K562 (cell line): ENCODE measurements around the gene H2BK1. TPM values are rescaled to one million over a fixed set of nuclear protein-coding genes. Genes with fewer than 3 reads are reported as not detected.

Source experiments
- CBFA2T3 ChIP-seq: fragments of 450-650 bp; IDR thresholded peaks from 2 replicates; pipeline ENCODE4 v1.6.1; 2017
- CHD2 ChIP-seq: IDR thresholded peaks from 2 replicates; pipeline ENCODE4 v1.6.1; 2011; ENCODE audit warnings: low read depth, low read length
- JUNB ChIP-seq: fragments of 450-650 bp; formaldehyde crosslinking; conservative IDR thresholded peaks from 2 replicates; pipeline ENCODE4 v1.4.0; 2020; ENCODE audit warnings: mild to moderate bottlenecking
- MED1 ChIP-seq: sonication (generic); formaldehyde crosslinking; IDR thresholded peaks from 2 replicates; pipeline ENCODE4 v1.8.1; 2023; ENCODE audit warnings: missing genetic modification reagents, borderline replicate concordance
- MEF2D ChIP-seq: conservative IDR thresholded peaks from 2 replicates; pipeline ENCODE4 v1.6.1; 2016; ENCODE audit warnings: low read depth, missing genetic modification characterization, missing compliant biosample characterization
- MYBL2 ChIP-seq, 2 experiments: fragments of 450-650 bp in 1 of 2; sonication (generic) in 1 of 2; formaldehyde crosslinking in 1 of 2; IDR thresholded peaks; 2 replicates each; pipeline versions ENCODE4 v1.6.1 to v1.8.1; 2017 to 2022; ENCODE audit warnings: borderline replicate concordance in 1 of 2, inconsistent platforms in 1 of 2, low read depth in 1 of 2, mild to moderate bottlenecking in 1 of 2, missing genetic modification reagents in 1 of 2, moderate library complexity in 1 of 2
- NFE2L1 ChIP-seq: fragments of 450-650 bp; IDR thresholded peaks from 2 replicates; pipeline ENCODE4 v1.6.1; 2016; ENCODE audit warnings: missing genetic modification characterization, low read depth, mild to moderate bottlenecking, missing compliant biosample characterization, moderate library complexity, borderline replicate concordance
- SIN3B ChIP-seq: fragments of 450-650 bp; IDR thresholded peaks from 2 replicates; pipeline ENCODE4 v1.6.1; 2017; ENCODE audit warnings: low read depth, mild to moderate bottlenecking, moderate library complexity
- SIRT6 ChIP-seq: IDR thresholded peaks from one replicate; pipeline ENCODE4 v1.6.1; 2012; ENCODE audit warnings: low read depth, mild to moderate bottlenecking, control low read depth, inconsistent platforms, low read length, moderate library complexity
- SOX6 ChIP-seq: fragments of 450-650 bp; IDR thresholded peaks from 2 replicates; pipeline ENCODE4 v1.6.1; 2014; ENCODE audit warnings: mild to moderate bottlenecking
- SPI1 ChIP-seq: IDR thresholded peaks from 2 replicates; pipeline ENCODE4 v1.6.1; 2011; ENCODE audit warnings: low read depth, low read length, control low read depth, borderline replicate concordance
- ZBTB17 ChIP-seq: fragments of 450-650 bp; formaldehyde crosslinking; IDR thresholded peaks from 2 replicates; pipeline ENCODE4 v1.4.0; 2020; ENCODE audit warnings: mild to moderate bottlenecking
- ZNF431 ChIP-seq: sonication (generic); formaldehyde crosslinking; IDR thresholded peaks from 2 replicates; pipeline ENCODE4 v1.8.0; 2022; ENCODE audit warnings: mild to moderate bottlenecking, missing genetic modification reagents
- polyA plus RNA-seq, 8 experiments: library from polyadenylated mRNA; depleted of rRNA in 4 of 8; stranded (reverse) in 5 of 8; unstranded in 3 of 8; fragments of >200 nt; fragmentation: Nextera tagmentation in 2 of 8; fragmentation: Illumina TruSeq in 1 of 8; extraction: Ambion mirVana in 2 of 8; extraction: Trizol in 1 of 8; gene quantifications; 2 replicates each; pipeline versions ENCODE4 v1.2.1 to v1.2.3, GENCODE V29; 2011 to 2014; ENCODE audit warnings: inconsistent platforms in 1 of 8, missing spikeins in 1 of 8
- total RNA-seq, 7 experiments: library from RNA; depleted of rRNA in 6 of 7; stranded (reverse); fragments of >200 nt in 6 of 7; fragmentation: Illumina TruSeq in 2 of 7; extraction: Trizol in 2 of 7; gene quantifications; 2 replicates each; pipeline versions ENCODE4 v1.2.1 to v1.2.3, GENCODE V29; 2011 to 2021; ENCODE audit warnings: low replicate concordance in 1 of 7
- TF ChIP-seq, protein P1 (sequence below), 2 experiments: fragments of 450-650 bp; conservative IDR thresholded peaks; 2 replicates each; pipeline ENCODE4 v1.6.1; 2017; ENCODE audit warnings: mild to moderate bottlenecking in 2 of 2, moderate library complexity in 2 of 2
- TF ChIP-seq, protein P2 (sequence below): fragments of 450-650 bp; IDR thresholded peaks from 2 replicates; pipeline ENCODE4 v1.6.1; 2016; ENCODE audit warnings: borderline replicate concordance
- TF ChIP-seq, protein P3 (sequence below): fragments of 450-650 bp; formaldehyde crosslinking; IDR thresholded peaks from 2 replicates; pipeline ENCODE4 v1.4.0; 2020; ENCODE audit warnings: mild to moderate bottlenecking, moderate library complexity
- TF ChIP-seq, protein P4 (sequence below): fragments of 250-450 bp; sonication (Bioruptor Pico); IDR thresholded peaks from 2 replicates; pipeline ENCODE4 v1.5.1; 2021; ENCODE audit warnings: mild to moderate bottlenecking
- TF ChIP-seq, protein P5 (sequence below): fragments of 450-650 bp; conservative IDR thresholded peaks from 2 replicates; pipeline ENCODE4 v1.6.1; 2016; ENCODE audit warnings: missing genetic modification characterization, low read depth, mild to moderate bottlenecking, control low read depth, missing compliant biosample characterization

H2BK1 gene
- total and polyA plus RNA-seq, 9 of the 15 experiments (the other 6 are each of a cell fraction or from before 2014, with no cell fraction given), result not detected

DNA sequence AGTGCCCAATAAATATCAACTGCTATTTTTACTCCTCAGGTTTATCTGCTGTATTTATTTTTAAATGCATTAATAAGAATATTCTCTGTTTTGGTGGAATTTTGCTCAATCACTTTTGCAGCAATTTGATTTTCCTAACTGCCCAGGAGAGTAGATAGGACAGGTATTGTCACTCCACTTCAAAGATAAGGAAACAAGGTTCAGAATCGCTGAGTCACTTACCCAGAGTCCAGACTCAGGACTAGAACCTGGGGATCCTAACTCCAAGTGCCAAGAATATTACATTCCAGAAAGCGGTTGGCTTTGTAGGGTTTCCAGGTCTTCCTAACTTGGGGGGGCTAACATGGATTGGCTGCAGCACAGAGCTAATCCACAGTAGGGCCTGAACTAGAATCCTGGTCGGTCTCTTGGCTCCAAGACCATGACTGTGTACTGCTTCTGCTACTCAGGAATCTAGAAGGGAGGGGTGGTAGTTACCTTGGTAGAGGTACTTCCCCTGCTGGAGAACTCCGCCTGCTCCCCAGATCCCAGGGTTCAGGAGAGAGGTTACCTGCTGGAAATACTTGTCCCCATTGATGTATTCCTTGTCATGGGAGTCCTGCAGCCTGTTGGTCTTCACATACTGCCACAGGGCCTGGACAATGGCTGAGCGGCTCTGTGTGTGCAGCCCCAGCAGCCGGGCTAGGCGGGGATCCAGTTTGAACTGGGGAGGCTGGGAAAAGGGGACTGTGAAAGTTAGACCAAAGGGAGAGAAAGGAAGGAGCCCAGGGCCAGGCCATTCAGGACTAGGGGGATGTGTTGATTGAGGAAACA lies 30.9 kb upstream of the H2BK1 start (continued):
- TF ChIP-seq CHD2, result no peak
- no peak for TF ChIP-seq MEF2D
- TF ChIP-seq NFE2L1 (tag), result no peak; the same call in 1 of the 2 replicates
- no peak for TF ChIP-seq MED1 (CRISPR knock-in tag)
- TF ChIP-seq, protein P1, sequence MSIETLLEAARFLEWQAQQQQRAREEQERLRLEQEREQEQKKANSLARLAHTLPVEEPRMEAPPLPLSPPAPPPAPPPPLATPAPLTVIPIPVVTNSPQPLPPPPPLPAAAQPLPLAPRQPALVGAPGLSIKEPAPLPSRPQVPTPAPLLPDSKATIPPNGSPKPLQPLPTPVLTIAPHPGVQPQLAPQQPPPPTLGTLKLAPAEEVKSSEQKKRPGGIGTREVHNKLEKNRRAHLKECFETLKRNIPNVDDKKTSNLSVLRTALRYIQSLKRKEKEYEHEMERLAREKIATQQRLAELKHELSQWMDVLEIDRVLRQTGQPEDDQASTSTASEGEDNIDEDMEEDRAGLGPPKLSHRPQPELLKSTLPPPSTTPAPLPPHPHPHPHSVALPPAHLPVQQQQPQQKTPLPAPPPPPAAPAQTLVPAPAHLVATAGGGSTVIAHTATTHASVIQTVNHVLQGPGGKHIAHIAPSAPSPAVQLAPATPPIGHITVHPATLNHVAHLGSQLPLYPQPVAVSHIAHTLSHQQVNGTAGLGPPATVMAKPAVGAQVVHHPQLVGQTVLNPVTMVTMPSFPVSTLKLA (conservative IDR thresholded peaks at IDR 0.05), result no peak
- TF ChIP-seq, protein P2, sequence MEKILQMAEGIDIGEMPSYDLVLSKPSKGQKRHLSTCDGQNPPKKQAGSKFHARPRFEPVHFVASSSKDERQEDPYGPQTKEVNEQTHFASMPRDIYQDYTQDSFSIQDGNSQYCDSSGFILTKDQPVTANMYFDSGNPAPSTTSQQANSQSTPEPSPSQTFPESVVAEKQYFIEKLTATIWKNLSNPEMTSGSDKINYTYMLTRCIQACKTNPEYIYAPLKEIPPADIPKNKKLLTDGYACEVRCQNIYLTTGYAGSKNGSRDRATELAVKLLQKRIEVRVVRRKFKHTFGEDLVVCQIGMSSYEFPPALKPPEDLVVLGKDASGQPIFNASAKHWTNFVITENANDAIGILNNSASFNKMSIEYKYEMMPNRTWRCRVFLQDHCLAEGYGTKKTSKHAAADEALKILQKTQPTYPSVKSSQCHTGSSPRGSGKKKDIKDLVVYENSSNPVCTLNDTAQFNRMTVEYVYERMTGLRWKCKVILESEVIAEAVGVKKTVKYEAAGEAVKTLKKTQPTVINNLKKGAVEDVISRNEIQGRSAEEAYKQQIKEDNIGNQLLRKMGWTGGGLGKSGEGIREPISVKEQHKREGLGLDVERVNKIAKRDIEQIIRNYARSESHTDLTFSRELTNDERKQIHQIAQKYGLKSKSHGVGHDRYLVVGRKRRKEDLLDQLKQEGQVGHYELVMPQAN, result no peak
- TF ChIP-seq SOX6, result peak; percentile 67
- no peak for TF ChIP-seq JUNB
- TF ChIP-seq, protein P3, sequence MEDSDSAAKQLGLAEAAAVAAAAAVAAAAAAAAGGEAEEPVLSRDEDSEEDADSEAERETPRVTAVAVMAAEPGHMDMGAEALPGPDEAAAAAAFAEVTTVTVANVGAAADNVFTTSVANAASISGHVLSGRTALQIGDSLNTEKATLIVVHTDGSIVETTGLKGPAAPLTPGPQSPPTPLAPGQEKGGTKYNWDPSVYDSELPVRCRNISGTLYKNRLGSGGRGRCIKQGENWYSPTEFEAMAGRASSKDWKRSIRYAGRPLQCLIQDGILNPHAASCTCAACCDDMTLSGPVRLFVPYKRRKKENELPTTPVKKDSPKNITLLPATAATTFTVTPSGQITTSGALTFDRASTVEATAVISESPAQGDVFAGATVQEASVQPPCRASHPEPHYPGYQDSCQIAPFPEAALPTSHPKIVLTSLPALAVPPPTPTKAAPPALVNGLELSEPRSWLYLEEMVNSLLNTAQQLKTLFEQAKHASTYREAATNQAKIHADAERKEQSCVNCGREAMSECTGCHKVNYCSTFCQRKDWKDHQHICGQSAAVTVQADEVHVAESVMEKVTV (CRISPR knock-in tag), result no peak
- no peak for TF ChIP-seq ZBTB17 (CRISPR knock-in tag)
- TF ChIP-seq CBFA2T3, result 0 out of 2 replicates have a peak, but pooled peaks have one; percentile 13
- TF ChIP-seq SIRT6, result no peak
- no peak for TF ChIP-seq ZNF431
- TF ChIP-seq, protein P4, sequence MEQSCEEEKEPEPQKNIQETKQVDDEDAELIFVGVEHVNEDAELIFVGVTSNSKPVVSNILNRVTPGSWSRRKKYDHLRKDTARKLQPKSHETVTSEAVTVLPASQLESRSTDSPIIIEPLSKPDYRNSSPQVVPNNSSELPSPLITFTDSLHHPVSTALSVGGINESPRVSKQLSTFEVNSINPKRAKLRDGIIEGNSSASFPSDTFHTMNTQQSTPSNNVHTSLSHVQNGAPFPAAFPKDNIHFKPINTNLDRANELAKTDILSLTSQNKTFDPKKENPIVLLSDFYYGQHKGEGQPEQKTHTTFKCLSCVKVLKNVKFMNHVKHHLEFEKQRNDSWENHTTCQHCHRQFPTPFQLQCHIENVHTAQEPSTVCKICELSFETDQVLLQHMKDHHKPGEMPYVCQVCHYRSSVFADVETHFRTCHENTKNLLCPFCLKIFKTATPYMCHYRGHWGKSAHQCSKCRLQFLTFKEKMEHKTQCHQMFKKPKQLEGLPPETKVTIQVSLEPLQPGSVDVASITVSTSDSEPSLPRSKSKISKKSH (CRISPR knock-in tag), result no peak
- TF ChIP-seq SIN3B, result no peak
- no peak for TF ChIP-seq SPI1
- TF ChIP-seq MYBL2 (IDR thresholded peaks at IDR 0.05; ENCODE audit: low read depth), result no peak
- no peak for TF ChIP-seq MYBL2 (CRISPR knock-in tag; IDR thresholded peaks at IDR 0.05; ENCODE audit: borderline replicate concordance)
- TF ChIP-seq, protein P5, sequence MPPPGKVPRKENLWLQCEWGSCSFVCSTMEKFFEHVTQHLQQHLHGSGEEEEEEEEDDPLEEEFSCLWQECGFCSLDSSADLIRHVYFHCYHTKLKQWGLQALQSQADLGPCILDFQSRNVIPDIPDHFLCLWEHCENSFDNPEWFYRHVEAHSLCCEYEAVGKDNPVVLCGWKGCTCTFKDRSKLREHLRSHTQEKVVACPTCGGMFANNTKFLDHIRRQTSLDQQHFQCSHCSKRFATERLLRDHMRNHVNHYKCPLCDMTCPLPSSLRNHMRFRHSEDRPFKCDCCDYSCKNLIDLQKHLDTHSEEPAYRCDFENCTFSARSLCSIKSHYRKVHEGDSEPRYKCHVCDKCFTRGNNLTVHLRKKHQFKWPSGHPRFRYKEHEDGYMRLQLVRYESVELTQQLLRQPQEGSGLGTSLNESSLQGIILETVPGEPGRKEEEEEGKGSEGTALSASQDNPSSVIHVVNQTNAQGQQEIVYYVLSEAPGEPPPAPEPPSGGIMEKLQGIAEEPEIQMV (tag), result no peak
